LNCAP (cell line): ENCODE data around the gene SNED1.

ENCODE experiments used
- TF ChIP-seq, protein P1 (sequence below): fragments of 450-650 bp; IDR thresholded peaks from 2 replicates; pipeline ENCODE4 v1.5.1; 2017; ENCODE audit warnings: mild to moderate bottlenecking

The SNED1 gene

DNA sequence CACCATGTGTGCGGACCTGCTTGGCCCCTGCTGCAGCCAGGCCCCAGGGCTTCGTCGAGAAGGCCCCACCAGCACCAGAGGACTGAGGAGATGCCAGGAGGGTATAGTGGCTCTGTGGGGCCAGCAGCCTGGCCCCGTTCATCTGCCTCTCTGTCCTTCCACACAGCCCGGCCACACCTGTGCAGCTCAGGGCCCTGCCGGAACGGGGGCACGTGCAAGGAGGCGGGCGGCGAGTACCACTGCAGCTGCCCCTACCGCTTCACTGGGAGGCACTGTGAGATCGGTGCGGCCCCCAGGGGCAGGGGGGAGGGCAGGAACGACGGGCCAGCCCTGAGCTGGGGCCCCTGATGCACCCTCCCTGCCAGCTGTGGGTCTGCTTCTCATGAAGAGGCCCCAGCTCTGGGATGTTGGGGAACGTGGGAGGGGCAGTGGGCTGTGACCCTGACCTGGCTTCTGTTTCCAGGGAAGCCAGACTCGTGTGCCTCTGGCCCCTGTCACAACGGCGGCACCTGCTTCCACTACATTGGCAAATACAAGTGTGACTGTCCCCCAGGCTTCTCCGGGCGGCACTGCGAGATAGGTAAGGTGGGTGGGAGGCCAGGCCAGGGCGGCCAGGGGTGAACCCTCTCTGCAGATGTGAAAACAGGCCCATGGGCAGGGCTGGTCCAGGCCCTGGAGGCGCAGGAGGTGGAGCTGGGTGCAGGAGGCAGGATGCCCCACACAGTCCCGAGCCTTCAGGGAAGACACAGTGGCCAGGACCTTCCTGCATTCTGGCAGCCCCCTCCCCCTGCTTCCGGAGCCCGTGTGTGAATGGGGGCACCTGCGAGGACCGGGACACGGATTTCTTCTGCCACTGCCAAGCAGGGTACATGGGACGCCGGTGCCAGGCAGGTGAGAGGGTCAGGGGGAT lies 53.4 kb downstream of the SNED1 start:
- TF ChIP-seq, protein P1, sequence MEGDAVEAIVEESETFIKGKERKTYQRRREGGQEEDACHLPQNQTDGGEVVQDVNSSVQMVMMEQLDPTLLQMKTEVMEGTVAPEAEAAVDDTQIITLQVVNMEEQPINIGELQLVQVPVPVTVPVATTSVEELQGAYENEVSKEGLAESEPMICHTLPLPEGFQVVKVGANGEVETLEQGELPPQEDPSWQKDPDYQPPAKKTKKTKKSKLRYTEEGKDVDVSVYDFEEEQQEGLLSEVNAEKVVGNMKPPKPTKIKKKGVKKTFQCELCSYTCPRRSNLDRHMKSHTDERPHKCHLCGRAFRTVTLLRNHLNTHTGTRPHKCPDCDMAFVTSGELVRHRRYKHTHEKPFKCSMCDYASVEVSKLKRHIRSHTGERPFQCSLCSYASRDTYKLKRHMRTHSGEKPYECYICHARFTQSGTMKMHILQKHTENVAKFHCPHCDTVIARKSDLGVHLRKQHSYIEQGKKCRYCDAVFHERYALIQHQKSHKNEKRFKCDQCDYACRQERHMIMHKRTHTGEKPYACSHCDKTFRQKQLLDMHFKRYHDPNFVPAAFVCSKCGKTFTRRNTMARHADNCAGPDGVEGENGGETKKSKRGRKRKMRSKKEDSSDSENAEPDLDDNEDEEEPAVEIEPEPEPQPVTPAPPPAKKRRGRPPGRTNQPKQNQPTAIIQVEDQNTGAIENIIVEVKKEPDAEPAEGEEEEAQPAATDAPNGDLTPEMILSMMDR = no peak

- TF ChIP-seq, protein P1 = no peak
Measured at GRCh38 chr2:241052677-241053360, 54.4 kb downstream of the SNED1 start.

DNA sequence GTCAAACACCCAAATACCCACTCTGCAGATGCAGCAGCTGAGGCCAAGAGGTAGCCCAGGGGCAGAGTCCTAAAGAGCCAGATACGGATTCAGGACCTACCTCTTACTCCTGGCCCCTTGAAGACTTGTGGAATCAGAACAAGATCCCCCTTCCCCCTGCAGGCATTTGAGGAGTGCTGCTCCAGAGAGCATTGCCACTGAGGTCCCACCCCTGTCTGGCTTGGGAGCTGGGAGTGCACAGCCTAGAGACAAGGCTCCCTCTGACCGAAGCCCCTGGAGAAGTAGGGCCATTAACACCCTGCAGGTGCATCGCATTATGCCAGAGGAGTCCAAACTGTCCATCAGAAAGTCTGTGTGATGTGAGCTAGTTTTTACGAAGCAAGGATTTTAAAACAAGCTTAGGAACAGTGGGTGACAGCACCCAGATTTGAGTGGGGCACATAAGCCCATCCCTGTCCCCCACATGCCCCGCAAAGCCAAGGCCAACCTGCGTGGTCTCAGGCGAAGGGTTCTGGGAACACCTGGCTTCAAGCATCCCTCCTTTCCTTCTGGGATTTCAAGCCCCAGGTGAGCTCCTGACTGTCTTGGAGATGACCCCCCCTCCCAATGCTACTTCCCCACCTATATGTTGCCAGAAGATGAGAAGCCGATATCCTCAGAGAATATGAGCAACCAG lies 55.3 kb downstream of the SNED1 start:
- TF ChIP-seq, protein P1 = no peak

GRCh38 chr2:241061275-241061674 lies 62.9 kb downstream of the SNED1 start:
- TF ChIP-seq, protein P1 = no peak

- TF ChIP-seq, protein P1 = no peak
Measured at GRCh38 chr2:241062389-241063092, 64.1 kb downstream of the SNED1 start.

- TF ChIP-seq, protein P1 = no peak
Measured at GRCh38 chr2:241063093-241063551, 64.7 kb downstream of the SNED1 start.

GRCh38 chr2:241063587-241063986 lies 65.2 kb downstream of the SNED1 start:
- TF ChIP-seq, protein P1 = peak; percentile 13; the same call in 1 of the 2 replicates
